ENCODE measurements around the gene RACK1.
"Not testable (repeated sequence)": the region's sequence is repeated elsewhere in the genome, so short reads cannot be mapped to it uniquely, and the experiment has no call there.

- not testable (repeated sequence) for TF ChIP-seq CTCF, POLR2A (IDR thresholded peaks at IDR 0.05)
Observed at GRCh38 chr5:181283841-181284755, 40.4 kb upstream of the RACK1 start.

Measured in uterus (tissue), 2 donors.